ENCODE results near the gene IFIT3.

DNA sequence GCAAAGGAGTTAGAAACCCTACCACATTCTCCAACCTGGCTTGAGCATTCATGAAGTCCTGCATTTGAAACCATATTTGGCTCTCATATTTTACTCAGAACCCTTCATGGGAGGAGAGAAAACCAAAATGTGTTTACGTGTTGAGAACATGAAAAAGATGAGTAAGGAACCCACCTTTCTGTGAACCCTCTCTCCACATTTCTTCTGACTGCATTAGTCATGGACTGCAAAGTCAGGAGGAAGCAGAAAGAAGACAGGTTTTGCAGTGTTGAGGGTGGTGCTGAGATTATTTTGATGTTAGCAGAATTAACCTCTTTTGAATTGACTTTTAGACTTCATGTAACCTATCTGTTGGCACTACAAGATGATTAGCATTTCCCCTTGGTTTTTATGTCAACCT is 55.0 kb downstream of the IFIT3 start:
- TF ChIP-seq, protein P1, sequence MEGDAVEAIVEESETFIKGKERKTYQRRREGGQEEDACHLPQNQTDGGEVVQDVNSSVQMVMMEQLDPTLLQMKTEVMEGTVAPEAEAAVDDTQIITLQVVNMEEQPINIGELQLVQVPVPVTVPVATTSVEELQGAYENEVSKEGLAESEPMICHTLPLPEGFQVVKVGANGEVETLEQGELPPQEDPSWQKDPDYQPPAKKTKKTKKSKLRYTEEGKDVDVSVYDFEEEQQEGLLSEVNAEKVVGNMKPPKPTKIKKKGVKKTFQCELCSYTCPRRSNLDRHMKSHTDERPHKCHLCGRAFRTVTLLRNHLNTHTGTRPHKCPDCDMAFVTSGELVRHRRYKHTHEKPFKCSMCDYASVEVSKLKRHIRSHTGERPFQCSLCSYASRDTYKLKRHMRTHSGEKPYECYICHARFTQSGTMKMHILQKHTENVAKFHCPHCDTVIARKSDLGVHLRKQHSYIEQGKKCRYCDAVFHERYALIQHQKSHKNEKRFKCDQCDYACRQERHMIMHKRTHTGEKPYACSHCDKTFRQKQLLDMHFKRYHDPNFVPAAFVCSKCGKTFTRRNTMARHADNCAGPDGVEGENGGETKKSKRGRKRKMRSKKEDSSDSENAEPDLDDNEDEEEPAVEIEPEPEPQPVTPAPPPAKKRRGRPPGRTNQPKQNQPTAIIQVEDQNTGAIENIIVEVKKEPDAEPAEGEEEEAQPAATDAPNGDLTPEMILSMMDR (IDR thresholded peaks at IDR 0.05; ENCODE audit: control extremely low read depth in 1 of 3, insufficient read depth in 1 of 3, low read depth in 1 of 3, low read length in 3 of 3): no peak
- TF ChIP-seq POLR2A (IDR thresholded peaks at IDR 0.05; ENCODE audit: control extremely low read depth in 1 of 2, low read depth in 2 of 2, low read length in 2 of 2) (no peak), NRF1 (IDR thresholded peaks at IDR 0.05; ENCODE audit: low read depth, low read length) (no peak), RAD21 (IDR thresholded peaks at IDR 0.05 in 1 of 2, conservative IDR thresholded peaks at IDR 0.05 in 1 of 2; ENCODE audit: low read depth in 2 of 2, low read length in 2 of 2) (no peak), KDM1A (IDR thresholded peaks at IDR 0.05; ENCODE audit: borderline replicate concordance, low read length) (no peak)
